LNCAP (cell line): ENCODE measurements around the gene ZNF580.

Source experiments
- CTCF ChIP-seq: fragments of 450-650 bp; IDR thresholded peaks from 2 replicates; pipeline ENCODE4 v1.5.1; 2017; ENCODE audit warnings: mild to moderate bottlenecking

Gene ZNF580

GRCh38 chr19:55680339-55681130 lies 39.7 kb downstream of the ZNF580 start:
- TF ChIP-seq CTCF: no peak

- TF ChIP-seq CTCF: no peak
These were observed 40.6 kb downstream of the ZNF580 start for GRCh38 chr19:55681131-55682092.

- TF ChIP-seq CTCF: no peak
These were observed 42.9 kb downstream of the ZNF580 start for GRCh38 chr19:55683449-55684261.

GRCh38 chr19:55684946-55685681 lies 44.3 kb downstream of the ZNF580 start:
- TF ChIP-seq CTCF: no peak

GRCh38 chr19:55685776-55686175 lies 45.0 kb downstream of the ZNF580 start:
- TF ChIP-seq CTCF: no peak

GRCh38 chr19:55686311-55687050 lies 45.7 kb downstream of the ZNF580 start:
- TF ChIP-seq CTCF: no peak
